H9 (cell line): ENCODE data around the gene ARMC12. TPM values are rescaled to one million over a fixed set of nuclear protein-coding genes. Genes with fewer than 3 reads are reported as not detected.

ENCODE experiments used
- DNase-seq: peaks from one replicate; pipeline ENCODE4 v3.0.0-alpha.2; 2017
- H2AFZ ChIP-seq: one replicate; pipeline ENCODE4 v1.6.1; 2013; ENCODE audit warnings: mild to moderate bottlenecking, low read length, control low read depth, moderate library complexity
- H2AK5ac ChIP-seq: 2 replicates; pipeline ENCODE4 v1.6.1; 2013; ENCODE audit warnings: low read length, control low read depth, mixed read lengths; ENCODE audit not compliant: insufficient read length
- H2BK120ac ChIP-seq: one replicate; pipeline ENCODE4 v1.6.1; 2013; ENCODE audit warnings: low read depth, mild to moderate bottlenecking, low read length, control low read depth, inconsistent platforms; ENCODE audit not compliant: poor library complexity, severe bottlenecking
- H2BK12ac ChIP-seq: 2 replicates; pipeline ENCODE4 v1.6.1; 2013; ENCODE audit warnings: low read length, control low read depth, mixed read lengths, low read depth; ENCODE audit not compliant: insufficient read length
- H2BK15ac ChIP-seq: 2 replicates; pipeline ENCODE4 v1.6.1; 2013; ENCODE audit warnings: low read depth, low read length, control low read depth
- H2BK20ac ChIP-seq: one replicate; pipeline ENCODE4 v1.6.1; 2013; ENCODE audit warnings: low read depth, mild to moderate bottlenecking, low read length, control low read depth, inconsistent platforms; ENCODE audit not compliant: poor library complexity, severe bottlenecking
- H2BK5ac ChIP-seq: 2 replicates; pipeline ENCODE4 v1.6.1; 2013; ENCODE audit warnings: low read length, control low read depth, mixed read lengths; ENCODE audit not compliant: insufficient read length
- H3K14ac ChIP-seq: 2 replicates; pipeline ENCODE4 v1.6.1; 2013; ENCODE audit warnings: low read length, control low read depth; ENCODE audit not compliant: insufficient read depth
- H3K18ac ChIP-seq: 2 replicates; pipeline ENCODE4 v1.6.1; 2013; ENCODE audit warnings: low read depth, mild to moderate bottlenecking, mixed read lengths, low read length, control low read depth; ENCODE audit not compliant: insufficient read length
- H3K23ac ChIP-seq: 2 replicates; pipeline ENCODE4 v1.6.1; 2013; ENCODE audit warnings: low read length, control low read depth, mixed read lengths, low read depth; ENCODE audit not compliant: insufficient read length
- H3K23me2 ChIP-seq: 2 replicates; pipeline ENCODE4 v1.6.1; 2013; ENCODE audit warnings: low read depth, mild to moderate bottlenecking, mixed read lengths, low read length, control low read depth; ENCODE audit not compliant: insufficient read length, poor library complexity, severe bottlenecking
- H3K27ac ChIP-seq: 2 replicates; pipeline ENCODE4 v1.5.1; 2013; ENCODE audit warnings: low read length, control low read depth, mixed read lengths, low read depth; ENCODE audit not compliant: insufficient read length
- H3K27me3 ChIP-seq: 2 replicates; pipeline ENCODE4 v1.6.1; 2013; ENCODE audit warnings: low read length, control low read depth, inconsistent platforms; ENCODE audit not compliant: insufficient read depth
- H3K4ac ChIP-seq: 2 replicates; pipeline ENCODE4 v1.6.1; 2013; ENCODE audit warnings: low read depth, mild to moderate bottlenecking, control low read depth, inconsistent platforms, low read length, moderate library complexity
- H3K4me1 ChIP-seq: 2 replicates; pipeline ENCODE4 v1.6.1; 2013; ENCODE audit warnings: low read length, control low read depth, inconsistent platforms; ENCODE audit not compliant: insufficient read depth
- H3K4me2 ChIP-seq: 2 replicates; pipeline ENCODE4 v1.6.1; 2013; ENCODE audit warnings: low read length, control low read depth, mixed read lengths; ENCODE audit not compliant: insufficient read length, insufficient read depth
- H3K56ac ChIP-seq: 2 replicates; pipeline ENCODE4 v1.6.1; 2013; ENCODE audit warnings: low read depth, mild to moderate bottlenecking, mixed read lengths, low read length, control low read depth; ENCODE audit not compliant: insufficient read length
- H3K79me1 ChIP-seq: 2 replicates; pipeline ENCODE4 v1.6.1; 2013; ENCODE audit warnings: low read depth, mild to moderate bottlenecking, moderate library complexity, low read length, control low read depth, inconsistent platforms; ENCODE audit not compliant: insufficient read depth, poor library complexity, severe bottlenecking
- H3K79me2 ChIP-seq: 2 replicates; pipeline ENCODE4 v1.6.1; 2013; ENCODE audit warnings: low read length, control low read depth, inconsistent platforms; ENCODE audit not compliant: insufficient read depth
- H3K9ac ChIP-seq: 2 replicates; pipeline ENCODE4 v1.6.1; 2013; ENCODE audit warnings: low read length, control low read depth, mixed read lengths; ENCODE audit not compliant: insufficient read length; ENCODE audit errors: extremely low read depth
- H3K9me3 ChIP-seq: one replicate; pipeline ENCODE4 v1.6.1; 2013; ENCODE audit warnings: low read depth, low read length, inconsistent platforms; ENCODE audit not compliant: control insufficient read depth
- H3T11ph ChIP-seq: one replicate; pipeline ENCODE4 v1.6.1; 2013; ENCODE audit warnings: mild to moderate bottlenecking, low read length, control low read depth, inconsistent platforms
- H4K20me1 ChIP-seq: one replicate; pipeline ENCODE4 v1.6.1; 2013; ENCODE audit not compliant: control insufficient read depth, insufficient read length, insufficient read depth
- H4K5ac ChIP-seq: 2 replicates; pipeline ENCODE4 v1.6.1; 2013; ENCODE audit warnings: low read depth, mild to moderate bottlenecking, mixed read lengths, low read length, control low read depth; ENCODE audit not compliant: insufficient read length
- H4K8ac ChIP-seq: replicated peaks from 2 replicates; pipeline ENCODE4 v1.6.1; 2013; ENCODE audit warnings: low read length, control low read depth, mixed read lengths, low read depth; ENCODE audit not compliant: insufficient read length
- H4K91ac ChIP-seq: 2 replicates; pipeline ENCODE4 v1.6.1; 2013; ENCODE audit warnings: low read depth, mild to moderate bottlenecking, moderate library complexity, mixed read lengths, low read length, control low read depth; ENCODE audit not compliant: insufficient read length
- H3K27ac Mint-ChIP-seq, 3 experiments: 2 replicates in 2 of 3; 3 replicates in 1 of 3; pipeline ENCODE4 v1.8.0; 2020 to 2021; ENCODE audit warnings: mixed read lengths in 3 of 3, mild to moderate bottlenecking in 1 of 3, moderate library complexity in 1 of 3
- H3K27me3 Mint-ChIP-seq: 2 replicates; pipeline ENCODE4 v1.8.0; 2021; ENCODE audit warnings: low read depth, mild to moderate bottlenecking, moderate library complexity, mixed read lengths
- H3K36me3 Mint-ChIP-seq, 3 experiments: 2 replicates in 2 of 3; 3 replicates in 1 of 3; pipeline ENCODE4 v1.8.0; 2020 to 2021; ENCODE audit warnings: low read depth in 3 of 3, mixed read lengths in 3 of 3; ENCODE audit not compliant: insufficient read depth in 1 of 3
- H3K4me1 Mint-ChIP-seq, 2 experiments: 2 replicates each; pipeline ENCODE4 v1.8.0; 2020; ENCODE audit warnings: mixed read lengths in 2 of 2
- H3K4me3 Mint-ChIP-seq, 2 experiments: 2 replicates in 1 of 2; 3 replicates in 1 of 2; pipeline ENCODE4 v1.8.0; 2020 to 2021; ENCODE audit warnings: mild to moderate bottlenecking in 2 of 2, mixed read lengths in 2 of 2, moderate library complexity in 1 of 2
- H3K9me3 Mint-ChIP-seq, 2 experiments: 2 replicates in 1 of 2; 3 replicates in 1 of 2; pipeline ENCODE4 v1.8.0; 2020; ENCODE audit warnings: mild to moderate bottlenecking in 2 of 2, mixed read lengths in 2 of 2, moderate library complexity in 1 of 2
- CTCF ChIP-seq: fragments of 200-600 bp; sonication (generic); conservative IDR thresholded peaks from 3 replicates; pipeline ENCODE4 v1.8.0; 2021; ENCODE audit warnings: antibody characterized with exemption, mild to moderate bottlenecking
- WGBS: extraction: QIAGEN DNeasy Blood & Tissue Kit; methylation state at CpG from one replicate; pipeline ENCODE4 v1.1.7; 2013; ENCODE audit warnings: missing lambda C conversion rate, low lambda C conversion rate, mixed read lengths; ENCODE audit not compliant: insufficient read length; ENCODE audit errors: extremely low coverage; 5-methylcytosine and 5-hydroxymethylcytosine counted together
- total RNA-seq: library from RNA; stranded (reverse); gene quantifications from 2 replicates; pipeline ENCODE4 v1.2.1, GENCODE V29; 2021

ARMC12 gene
- total RNA-seq, 1 experiment from 2014 or later, result 1.7 TPM

GRCh38 chr6:35757456-35758123, 20.8 kb downstream of the ARMC12 start:
- Histone ChIP-seq H2BK20ac (no peak overlapping the region), H3K14ac (no peak overlapping the region), H4K8ac (no peak overlapping the region), H3K27me3 (no peaks in the 10 kb centered on the region), H2BK15ac (no peak overlapping the region), H3K18ac (no peak overlapping the region), H3K79me1 (no peaks in the 10 kb centered on the region), H2BK120ac (no peak overlapping the region), H3K79me2 (no peaks in the 10 kb centered on the region), H3K9ac (no peak overlapping the region), H3K23me2 (no peaks in the 10 kb centered on the region), H2AK5ac (no peak overlapping the region), H2BK12ac (no peak overlapping the region), H3K23ac (no peak overlapping the region), H4K91ac (no peak overlapping the region), H3K9me3 (no peaks in the 10 kb centered on the region), H3K4ac (no peak overlapping the region), H3K27ac (no peak overlapping the region), H2BK5ac (no peak overlapping the region), H3T11ph (no peak overlapping the region), H4K20me1 (no peaks in the 10 kb centered on the region), H2AFZ (no peak overlapping the region), H4K5ac (no peak overlapping the region), H3K4me1 (peaks cover 15% of the 10 kb centered on the region; the same call in 1 of the 2 replicates), H3K56ac (no peak overlapping the region), H3K4me2 (no peak overlapping the region)
- H3K4me3 Mint-ChIP-seq, result peak overlapping the region in 1 of 2 experiments; percentile 52; a peak in 1 of 5 replicates
- peaks cover 0 to 10% (median 0%) of the 10 kb centered on the region in 3 experiments; a peak in 4 of 7 replicates for H3K36me3 Mint-ChIP-seq
- H3K9me3 Mint-ChIP-seq, result peaks cover 0 to 4% of the 10 kb centered on the region in 2 experiments; a peak in 2 of 5 replicates
- DNase-seq, result peak; percentile 80
- peak overlapping the region; percentile 16 to 94 (median 93); a peak in 5 of 7 replicates for H3K27ac Mint-ChIP-seq
- H3K27me3 Mint-ChIP-seq, result no peaks in the 10 kb centered on the region; the same call in 1 of the 2 replicates
- peak; percentile 74 for TF ChIP-seq CTCF
- H3K4me1 Mint-ChIP-seq, result peaks cover 47 to 52% of the 10 kb centered on the region in 2 experiments
- WGBS, result no CpG with 5 or more reads among the region's 10 CpGs
